Body of pancreas (tissue), 4 donors: ENCODE measurements around the gene ARSB. TPM values are rescaled to one million over a fixed set of nuclear protein-coding genes. Genes with fewer than 3 reads are reported as not detected.
"Not testable (repeated sequence)": the region's sequence is repeated elsewhere in the genome, so short reads cannot be mapped to it uniquely, and the experiment has no call there.

ENCODE experiments used
- ATAC-seq: fragments of 150-250 bp; one replicate; pipeline ENCODE4 v1.9.1; 2016
- DNase-seq, 4 donors: peaks; one replicate each; pipeline ENCODE4 v3.0.0-alpha.2; 2019
- H3K27ac ChIP-seq, 4 donors: fragments of 200-600 bp; sonication (generic); 1 replicate in 3 of 4; 2 replicates in 1 of 4; pipeline versions ENCODE4 v1.5.1 to v1.6.1; 2016 to 2019; ENCODE audit warnings: mild to moderate bottlenecking in 1 of 4, mixed read lengths in 1 of 4, moderate library complexity in 1 of 4
- H3K27me3 ChIP-seq, 2 donors: fragments of 200-600 bp; sonication (generic); one replicate each; pipeline ENCODE4 v1.6.0; 2016; ENCODE audit warnings: mild to moderate bottlenecking in 1 of 2
- H3K36me3 ChIP-seq, 2 donors: fragments of 200-600 bp; sonication (generic); replicated peaks in 1 of 2; 2 replicates each; pipeline ENCODE4 v1.5.1; 2016; ENCODE audit warnings: low read depth in 2 of 2; ENCODE audit not compliant: insufficient read depth in 1 of 2
- H3K4me1 ChIP-seq: fragments of 200-600 bp; sonication (generic); one replicate; pipeline ENCODE4 v1.6.0; 2016
- H3K4me3 ChIP-seq, 2 donors: fragments of 200-600 bp; sonication (generic); 1 replicate in 1 of 2; 2 replicates in 1 of 2; pipeline ENCODE4 v1.5.1; 2016 to 2019
- H3K9me3 ChIP-seq, 3 donors: fragments of 200-600 bp; sonication (generic); 1 replicate in 2 of 3; 2 replicates in 1 of 3; pipeline ENCODE4 v1.5.1; 2016
- POLR2A ChIP-seq, 3 donors: fragments of 450-650 bp; IDR thresholded peaks; one replicate each; pipeline ENCODE4 v1.6.1; 2016; ENCODE audit warnings: antibody characterized with exemption in 3 of 3, mild to moderate bottlenecking in 2 of 3
- WGBS, 2 donors: methylation state at CpG; one replicate each; pipeline ENCODE4 v1.1.5; 2017; 5-methylcytosine and 5-hydroxymethylcytosine counted together
- intact Hi-C: fragments of 100-400 bp; cut with DNase I; formaldehyde crosslinking; loops from one replicate; pipeline ENCODE4 v1.15.1; 2023
- total RNA-seq, 2 donors: library from RNA; depleted of rRNA; stranded (reverse); fragments of >200 nt; gene quantifications; one replicate each; pipeline ENCODE4 v1.1.0, GENCODE V29; 2016
- TF ChIP-seq, protein P1 (sequence below), 7 experiments: fragments of 450-650 bp in 4 of 7; fragments of 200-600 bp in 3 of 7; sonication (generic) in 3 of 7; IDR thresholded peaks; one replicate each; pipeline ENCODE4 v1.5.1; 2016 to 2019; ENCODE audit warnings: antibody characterized with exemption in 7 of 7

Gene ARSB
- total RNA-seq, 2 donors from 2014 or later: 9.9 to 12.2 TPM

DNA sequence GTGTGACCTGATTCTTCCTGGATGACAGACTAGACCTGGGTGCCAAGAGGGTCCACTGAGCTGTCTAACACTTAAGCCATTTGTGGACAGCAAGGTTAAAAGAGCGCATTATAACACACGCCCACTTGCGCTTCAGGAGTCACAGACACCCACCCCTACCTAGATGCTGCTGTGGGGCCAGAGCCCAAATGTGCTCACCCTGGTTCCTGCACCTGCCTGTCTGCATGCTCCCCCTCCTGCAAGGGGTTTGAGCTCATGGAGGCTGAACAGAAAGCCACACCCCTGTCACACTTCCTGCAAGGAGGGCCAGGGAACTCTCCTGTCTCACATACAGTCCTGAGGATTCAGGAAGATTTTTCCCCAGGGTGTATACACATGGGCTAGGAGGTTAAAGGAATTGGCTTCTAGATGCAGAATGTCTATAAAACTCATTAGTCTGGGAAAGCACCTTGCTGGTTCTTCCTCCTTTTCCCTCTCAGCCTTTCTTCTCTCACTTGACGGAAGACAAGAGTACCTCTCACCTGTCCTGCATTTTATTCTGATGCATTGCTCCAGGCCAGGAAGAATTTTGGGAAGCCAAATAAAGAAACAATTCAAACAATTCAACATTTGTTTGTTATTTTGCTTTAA is 249.2 kb downstream of the ARSB start:
- WGBS, 2 donors: 95 to 96% methylated on average over 4 of the region's 4 CpGs
- Histone ChIP-seq H3K4me3 (no peak overlapping the region), H3K27ac (no peak overlapping the region), H3K9me3 (no peaks in the 10 kb centered on the region), H3K4me1 (peaks cover 10% of the 10 kb centered on the region), H3K36me3 (no peaks in the 10 kb centered on the region), H3K27me3 (no peaks in the 10 kb centered on the region)
- DNase-seq (no peak), ATAC-seq (no peak)
- TF ChIP-seq, protein P1, sequence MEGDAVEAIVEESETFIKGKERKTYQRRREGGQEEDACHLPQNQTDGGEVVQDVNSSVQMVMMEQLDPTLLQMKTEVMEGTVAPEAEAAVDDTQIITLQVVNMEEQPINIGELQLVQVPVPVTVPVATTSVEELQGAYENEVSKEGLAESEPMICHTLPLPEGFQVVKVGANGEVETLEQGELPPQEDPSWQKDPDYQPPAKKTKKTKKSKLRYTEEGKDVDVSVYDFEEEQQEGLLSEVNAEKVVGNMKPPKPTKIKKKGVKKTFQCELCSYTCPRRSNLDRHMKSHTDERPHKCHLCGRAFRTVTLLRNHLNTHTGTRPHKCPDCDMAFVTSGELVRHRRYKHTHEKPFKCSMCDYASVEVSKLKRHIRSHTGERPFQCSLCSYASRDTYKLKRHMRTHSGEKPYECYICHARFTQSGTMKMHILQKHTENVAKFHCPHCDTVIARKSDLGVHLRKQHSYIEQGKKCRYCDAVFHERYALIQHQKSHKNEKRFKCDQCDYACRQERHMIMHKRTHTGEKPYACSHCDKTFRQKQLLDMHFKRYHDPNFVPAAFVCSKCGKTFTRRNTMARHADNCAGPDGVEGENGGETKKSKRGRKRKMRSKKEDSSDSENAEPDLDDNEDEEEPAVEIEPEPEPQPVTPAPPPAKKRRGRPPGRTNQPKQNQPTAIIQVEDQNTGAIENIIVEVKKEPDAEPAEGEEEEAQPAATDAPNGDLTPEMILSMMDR (IDR thresholded peaks at IDR 0.05): no peak
- TF ChIP-seq POLR2A (IDR thresholded peaks at IDR 0.05): no peak
- intact Hi-C loops: no loop called here

DNA sequence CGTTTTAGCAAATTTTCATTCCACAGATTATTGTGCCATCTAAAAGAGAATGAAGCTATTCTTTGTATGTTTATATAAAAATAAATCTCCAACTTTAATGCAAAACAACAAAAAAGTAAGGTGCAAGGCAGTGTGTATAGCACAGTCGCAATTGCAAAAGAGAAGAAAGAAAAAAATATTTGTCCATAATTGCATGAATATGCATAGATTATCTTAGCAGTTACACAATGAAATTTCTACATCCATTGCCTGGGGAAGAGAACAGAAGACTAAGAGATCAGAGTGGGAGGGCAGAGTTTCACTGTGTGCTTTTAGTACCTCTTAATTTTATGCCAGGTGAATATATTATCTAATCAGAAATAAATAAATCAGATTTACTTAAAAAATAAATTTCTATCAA is 250.2 kb downstream of the ARSB start:
- 90 to 91% methylated on average over 2 of the region's 2 CpGs for WGBS, 2 donors
- no peak for DNase-seq
- H3K4me1 ChIP-seq: peaks cover 10% of the 10 kb centered on the region
- no peak for ATAC-seq
- H3K27ac ChIP-seq: no peak overlapping the region
- no peaks in the 10 kb centered on the region for H3K27me3 ChIP-seq
- TF ChIP-seq, protein P1 (IDR thresholded peaks at IDR 0.05): no peak
- no peak for TF ChIP-seq POLR2A (IDR thresholded peaks at IDR 0.05)
- no peaks in the 10 kb centered on the region for H3K36me3 ChIP-seq
- intact Hi-C loops: no loop called here
- H3K4me3 ChIP-seq: no peak overlapping the region
- no peaks in the 10 kb centered on the region for H3K9me3 ChIP-seq

DNA sequence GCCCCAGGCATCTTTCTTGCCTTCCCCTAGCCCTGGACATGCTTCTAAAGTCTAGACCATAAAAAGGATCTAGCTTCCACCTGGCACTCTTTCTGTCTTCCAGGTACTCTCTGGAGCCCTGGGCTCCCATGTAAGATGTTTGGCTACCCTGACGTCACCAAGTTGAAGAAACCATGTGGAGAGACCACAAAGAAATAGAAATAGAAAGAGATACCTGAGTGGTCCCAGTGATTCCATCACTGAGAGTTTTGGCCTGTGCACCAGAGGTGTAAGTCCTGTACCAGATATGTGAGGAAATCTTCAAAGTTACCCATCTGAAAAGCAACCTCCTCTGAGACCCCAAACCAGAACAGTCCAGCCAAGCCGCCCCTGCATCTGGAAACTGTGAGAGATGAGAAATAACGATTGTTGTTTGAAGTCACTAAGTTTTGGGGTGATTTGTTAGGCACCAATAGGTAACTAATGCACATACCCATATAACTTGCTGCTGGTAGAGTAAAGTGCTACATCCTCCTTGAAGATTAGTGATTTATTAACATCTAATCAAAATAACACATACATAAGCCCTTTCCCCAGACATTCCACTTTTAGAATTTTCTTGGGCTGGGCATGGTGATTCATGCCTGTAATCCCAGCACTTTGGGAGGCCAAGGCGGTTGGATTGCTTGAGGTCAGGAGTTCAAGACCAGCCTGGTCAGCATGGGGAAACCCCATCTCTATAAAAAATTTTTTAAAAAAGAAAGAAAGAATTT is 250.8 kb downstream of the ARSB start:
- intact Hi-C loops: no loop called here
- TF ChIP-seq, protein P1 (IDR thresholded peaks at IDR 0.05): no peak
- Histone ChIP-seq H3K27me3 (no peaks in the 10 kb centered on the region), H3K4me1 (peaks cover 10% of the 10 kb centered on the region), H3K36me3 (no peaks in the 10 kb centered on the region), H3K9me3 (no peaks in the 10 kb centered on the region), H3K4me3 (no peak overlapping the region), H3K27ac (no peak overlapping the region)
- WGBS, 2 donors: 83 to 85% methylated on average over 4 of the region's 4 CpGs
- DNase-seq: no peak
- no peak for ATAC-seq

DNA sequence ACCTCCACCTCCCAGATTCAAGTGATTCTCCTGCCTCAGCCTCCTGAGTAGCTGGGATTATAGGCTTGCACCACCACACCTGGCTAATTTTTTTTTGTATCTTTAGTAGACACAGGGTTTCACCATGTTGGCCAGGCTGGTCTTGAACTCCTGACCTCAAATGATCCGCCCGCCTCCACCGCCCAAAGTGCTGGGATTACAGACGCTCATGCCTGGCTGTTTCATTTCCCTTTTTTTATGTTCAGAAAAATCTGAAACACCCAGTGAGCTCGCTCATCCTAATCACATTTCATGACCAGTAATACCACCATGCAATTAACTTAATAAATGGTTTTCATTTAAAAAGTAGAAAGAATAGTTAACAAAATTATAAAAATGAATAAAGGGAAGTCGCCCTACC is 252.4 kb downstream of the ARSB start:
- DNase-seq, H3K9me3 ChIP-seq, H3K4me1 ChIP-seq, H3K36me3 ChIP-seq, H3K27me3 ChIP-seq, intact Hi-C loops, ATAC-seq, H3K4me3 ChIP-seq, H3K27ac ChIP-seq: not testable (repeated sequence)
- WGBS, 2 donors: 84 to 94% methylated on average over 6 of the region's 6 CpGs

DNA sequence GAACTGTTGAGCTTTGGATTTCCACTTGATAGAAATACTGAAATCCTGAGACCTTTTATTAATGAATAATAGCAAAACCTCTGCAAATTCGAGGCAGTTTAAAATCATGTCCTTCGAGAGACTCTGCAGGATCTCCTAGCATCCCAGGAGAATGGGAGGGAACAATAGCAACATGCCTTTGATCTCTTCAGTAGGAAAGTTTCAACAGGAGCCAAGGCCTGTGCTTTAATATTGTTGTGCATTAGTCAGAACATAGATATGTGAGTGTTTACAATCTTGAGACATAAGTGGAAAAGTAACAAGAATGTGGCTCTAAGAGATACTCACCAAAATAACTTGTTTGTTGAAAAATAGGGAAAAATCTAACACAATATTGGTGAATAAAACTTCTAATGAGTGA is 253.2 kb downstream of the ARSB start:
- no peaks in the 10 kb centered on the region for H3K27me3 ChIP-seq
- TF ChIP-seq, protein P1 (IDR thresholded peaks at IDR 0.05): no peak
- TF ChIP-seq POLR2A (IDR thresholded peaks at IDR 0.05): no peak
- H3K4me1 ChIP-seq: no peaks in the 10 kb centered on the region
- no peaks in the 10 kb centered on the region for H3K36me3 ChIP-seq
- no peak for ATAC-seq
- no peak overlapping the region for H3K27ac ChIP-seq
- H3K9me3 ChIP-seq: no peaks in the 10 kb centered on the region
- no peak overlapping the region for H3K4me3 ChIP-seq
- DNase-seq: no peak
- intact Hi-C loops: no loop called here
- 71 to 80% methylated on average over 2 of the region's 2 CpGs for WGBS, 2 donors
